Vagina (tissue), 2 donors: ENCODE measurements around the gene ENTPD8.

Experiments
- CTCF ChIP-seq, 3 experiments: fragments of 450-650 bp in 2 of 3; fragments of 200-600 bp in 1 of 3; sonication (generic) in 1 of 3; IDR thresholded peaks; one replicate each; pipeline ENCODE4 v1.5.1; 2017 to 2019; ENCODE audit warnings: antibody characterized with exemption in 3 of 3, mild to moderate bottlenecking in 2 of 3, moderate library complexity in 2 of 3
- POLR2A ChIP-seq, 2 donors: fragments of 450-650 bp; IDR thresholded peaks; one replicate each; pipeline ENCODE4 v1.6.1; 2017; ENCODE audit warnings: antibody characterized with exemption in 2 of 2, mild to moderate bottlenecking in 2 of 2, moderate library complexity in 2 of 2
- POLR2AphosphoS5 ChIP-seq, 2 donors: sonication (generic); formaldehyde crosslinking; IDR thresholded peaks; one replicate each; pipeline ENCODE4 v1.9.0; 2017; ENCODE audit warnings: antibody characterized with exemption in 2 of 2, mild to moderate bottlenecking in 2 of 2, low read depth in 1 of 2; ENCODE audit not compliant: insufficient read depth in 1 of 2

DNA sequence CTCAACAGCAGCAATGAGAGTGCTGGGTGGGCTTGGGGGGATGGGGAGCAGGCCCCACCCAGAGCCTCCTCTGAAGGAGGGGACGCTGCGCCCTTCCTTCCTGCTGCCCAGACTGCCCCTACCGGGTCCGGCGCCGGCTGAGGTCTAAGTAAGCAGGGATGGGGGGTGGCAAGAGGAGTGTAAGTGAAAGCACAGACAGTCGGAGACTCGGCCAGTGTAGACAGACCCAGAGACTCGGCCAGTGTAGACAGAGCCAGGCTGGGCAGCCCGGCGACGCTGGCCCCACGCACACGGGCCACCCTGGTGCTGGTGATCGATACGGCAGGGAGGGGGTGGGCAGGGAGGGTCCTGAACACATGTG is 7.4 kb upstream of the ENTPD8 start:
- TF ChIP-seq POLR2AphosphoS5 (IDR thresholded peaks at IDR 0.05; ENCODE audit: insufficient read depth in 1 of 2, low read depth in 1 of 2), result no peak
- TF ChIP-seq CTCF (IDR thresholded peaks at IDR 0.05), result no peak
- TF ChIP-seq POLR2A (IDR thresholded peaks at IDR 0.05), result no peak
